GM21529 (cell line): ENCODE results near the gene ARHGEF12.

ENCODE experiments used
- ATAC-seq: cut with Tn5 transposase; IDR thresholded peaks from one replicate; pipeline ENCODE4 v1.9.1; 2021; ENCODE audit not compliant: unreplicated experiment

Gene ARHGEF12

GRCh38 chr11:120317689-120318480 is 18.3 kb upstream of the ARHGEF12 start:
- no peak for ATAC-seq

GRCh38 chr11:120318906-120319305 is 17.3 kb upstream of the ARHGEF12 start:
- ATAC-seq: no peak

GRCh38 chr11:120324932-120325810 is 11.0 kb upstream of the ARHGEF12 start, which contains the start of gene TLCD5:
Gene TLCD5 (plus strand): TSS chr11:120325299. CDS start chr11:120327442, 2,143 bp downstream.
- ATAC-seq: no peak

GRCh38 chr11:120326228-120326627 is 10.0 kb upstream of the ARHGEF12 start:
- ATAC-seq: no peak

GRCh38 chr11:120326845-120327281 is 9.3 kb upstream of the ARHGEF12 start:
- no peak for ATAC-seq

- ATAC-seq: no peak
Measured at GRCh38 chr11:120327311-120327710, 8.9 kb upstream of the ARHGEF12 start.

GRCh38 chr11:120329556-120329955 is 6.7 kb upstream of the ARHGEF12 start:
- ATAC-seq: no peak

- ATAC-seq: no peak
Measured at GRCh38 chr11:120330045-120330444, 6.2 kb upstream of the ARHGEF12 start.

- ATAC-seq: no peak
Measured at GRCh38 chr11:120331301-120331996, 4.8 kb upstream of the ARHGEF12 start.

GRCh38 chr11:120332822-120333716 is 3.1 kb upstream of the ARHGEF12 start:
- ATAC-seq: no peak

- ATAC-seq: no peak
Measured at GRCh38 chr11:120333801-120334200, 2.4 kb upstream of the ARHGEF12 start.

GRCh38 chr11:120334332-120334731 is 1.9 kb upstream of the ARHGEF12 start:
- no peak for ATAC-seq

GRCh38 chr11:120334894-120335462 is 1.2 kb upstream of the ARHGEF12 start:
- ATAC-seq: no peak

- peak; percentile 28 for ATAC-seq
Measured at GRCh38 chr11:120335556-120335907, 681 bp upstream of the ARHGEF12 start.

GRCh38 chr11:120336641-120337354 is 585 bp downstream of the ARHGEF12 start:
- peak; percentile 37 for ATAC-seq

- no peak for ATAC-seq
Measured at GRCh38 chr11:120337355-120338106, 1.3 kb downstream of the ARHGEF12 start.

GRCh38 chr11:120338107-120338933 is 2.1 kb downstream of the ARHGEF12 start:
- no peak for ATAC-seq

GRCh38 chr11:120339394-120339890 is 3.2 kb downstream of the ARHGEF12 start:
- no peak for ATAC-seq
